ENCODE measurements around the gene MAP4K5.

Gene MAP4K5

GRCh38 chr14:50397390-50398188 is 134.8 kb downstream of the MAP4K5 start:
- DNase-seq = peak; percentile 56

GRCh38 chr14:50396631-50397389 is 135.6 kb downstream of the MAP4K5 start, which contains the start of gene CDKL1:
CDKL1 (minus strand) TSS chr14:50396881; CDS start chr14:50395868, 1,013 bp downstream.
- DNase-seq = peak; percentile 79

GRCh38 chr14:50395448-50395847 is 136.9 kb downstream of the MAP4K5 start:
- no peak for DNase-seq

GRCh38 chr14:50394713-50395112 is 137.7 kb downstream of the MAP4K5 start:
- DNase-seq = no peak

- DNase-seq = no peak
Observed at GRCh38 chr14:50389668-50390441, 142.5 kb downstream of the MAP4K5 start.

- DNase-seq = no peak
Observed at GRCh38 chr14:50388256-50388931, 144.0 kb downstream of the MAP4K5 start.

GRCh38 chr14:50387548-50387947 is 144.8 kb downstream of the MAP4K5 start:
- no peak for DNase-seq

GRCh38 chr14:50383618-50384225 is 148.6 kb downstream of the MAP4K5 start:
- no peak for DNase-seq

- DNase-seq = no peak
Observed at GRCh38 chr14:50381823-50382287, 150.5 kb downstream of the MAP4K5 start.

GRCh38 chr14:50381008-50381407 is 151.4 kb downstream of the MAP4K5 start:
- DNase-seq = no peak

GRCh38 chr14:50380455-50380854 is 151.9 kb downstream of the MAP4K5 start:
- DNase-seq = no peak

GRCh38 chr14:50379563-50379962 is 152.8 kb downstream of the MAP4K5 start:
- no peak for DNase-seq

- no peak for DNase-seq
Observed at GRCh38 chr14:50377550-50378085, 154.8 kb downstream of the MAP4K5 start.

GRCh38 chr14:50375760-50376159 is 156.6 kb downstream of the MAP4K5 start:
- DNase-seq = no peak

GRCh38 chr14:50373959-50374358 is 158.4 kb downstream of the MAP4K5 start:
- no peak for DNase-seq

GRCh38 chr14:50371546-50371945 is 160.8 kb downstream of the MAP4K5 start:
- DNase-seq = no peak
